Measurements from ENCODE around the gene MUC5B. TPM values are rescaled to one million over a fixed set of nuclear protein-coding genes. Genes with fewer than 3 reads are reported as not detected.
"Not testable (repeated sequence)": the region's sequence is repeated elsewhere in the genome, so short reads cannot be mapped to it uniquely, and the experiment has no call there.

The MUC5B gene
- under 1 TPM in 2 of 3 donors, not detected in 1; 0.13 to 0.37 TPM for polyA plus RNA-seq

DNA sequence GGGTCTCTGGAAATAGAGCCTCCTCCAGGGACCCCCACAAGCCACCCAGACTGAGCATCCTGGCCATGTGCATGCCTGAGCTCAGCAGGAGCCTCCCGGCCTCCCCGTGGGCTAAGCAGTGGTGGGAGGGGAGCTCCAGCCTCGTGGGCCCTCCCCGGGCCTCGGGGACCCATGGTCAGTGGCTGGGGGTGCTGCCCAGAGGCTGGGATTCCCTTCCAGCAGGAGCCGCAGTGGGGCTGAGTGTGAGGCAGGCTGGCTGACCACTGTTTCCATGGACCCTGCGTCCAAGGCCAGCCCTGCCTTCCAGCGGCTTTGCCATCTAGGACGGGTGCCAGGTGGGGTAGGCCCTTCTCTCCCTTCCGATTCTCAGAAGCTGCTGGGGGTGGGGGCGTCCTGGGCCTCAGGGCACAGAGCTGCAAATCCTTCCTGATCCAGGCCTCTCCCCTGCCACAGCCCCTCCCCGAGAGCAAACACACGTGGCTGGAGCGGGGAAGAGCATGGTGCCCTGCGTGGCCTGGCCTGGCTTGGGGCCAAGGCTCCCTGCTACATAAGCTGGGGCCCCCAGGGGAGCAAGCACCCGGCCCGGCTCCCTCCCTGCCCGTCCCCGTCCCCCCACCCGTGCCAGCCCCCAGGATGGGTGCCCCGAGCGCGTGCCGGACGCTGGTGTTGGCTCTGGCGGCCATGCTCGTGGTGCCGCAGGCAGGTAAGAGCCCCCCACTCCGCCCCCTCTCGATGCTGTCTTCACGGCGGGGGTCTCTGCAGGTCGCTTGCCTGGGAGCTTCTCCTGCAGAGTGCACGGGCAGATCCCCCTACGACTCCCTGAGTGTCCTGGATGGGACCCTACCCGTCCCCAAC lies at the start of gene MUC5B:
TSS of gene MUC5B (plus strand) at position 576 of the 855 bp plus-strand sequence. CDS start at position 634, 58 bp downstream.
- WGBS, 3 donors = 56 to 70% (median 62%) methylated on average over 31 to 36 of the region's 36 CpGs
- no peak within 1 kb of the TSS for H3K27ac ChIP-seq (ENCODE audit: low read depth, low read length)

- WGBS, 3 donors = 84 to 92% (median 90%) methylated on average over 2 to 3 of the region's 3 CpGs
- not testable (repeated sequence) for H3K27ac ChIP-seq (ENCODE audit: low read depth, low read length)
These were observed 49.5 kb upstream of the MUC5B start for GRCh38 chr11:1173396-1173795.

DNA sequence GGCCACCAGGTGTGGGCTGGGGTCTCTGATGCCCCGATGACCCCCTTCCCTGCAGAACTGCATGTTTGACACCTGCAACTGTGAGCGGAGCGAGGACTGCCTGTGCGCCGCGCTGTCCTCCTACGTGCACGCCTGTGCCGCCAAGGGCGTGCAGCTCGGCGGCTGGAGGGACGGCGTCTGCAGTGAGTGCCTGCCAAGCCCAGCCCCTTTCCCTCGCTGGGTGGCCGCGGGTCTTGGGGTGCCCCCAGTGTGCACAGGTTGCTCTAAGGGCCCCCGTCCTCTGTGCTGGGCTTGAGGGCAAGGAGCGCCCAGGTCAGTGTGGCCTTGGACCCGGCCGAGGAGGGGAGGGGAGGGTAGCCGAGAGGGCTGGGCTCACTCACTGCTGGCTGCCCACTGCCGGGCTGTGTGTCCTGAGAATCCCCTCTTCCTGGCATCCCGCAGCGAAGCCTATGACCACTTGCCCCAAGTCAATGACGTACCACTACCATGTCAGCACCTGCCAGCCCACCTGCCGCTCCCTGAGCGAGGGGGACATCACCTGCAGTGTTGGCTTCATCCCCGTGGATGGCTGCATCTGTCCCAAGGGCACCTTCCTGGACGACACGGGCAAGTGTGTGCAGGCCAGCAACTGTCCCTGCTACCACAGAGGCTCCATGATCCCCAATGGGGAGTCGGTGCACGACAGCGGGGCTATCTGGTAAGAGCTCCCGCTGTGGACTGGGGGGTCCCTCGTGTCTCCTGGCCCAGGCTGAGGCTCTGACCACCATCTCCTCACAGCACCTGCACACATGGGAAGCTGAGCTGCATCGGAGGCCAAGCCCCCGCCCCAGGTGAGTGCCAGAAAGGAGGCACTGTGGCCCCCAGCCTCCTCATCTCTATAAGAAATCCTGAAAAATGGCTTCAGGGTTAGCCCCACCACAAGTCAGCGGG lies 48.2 kb upstream of the MUC5B start:
- WGBS, 3 donors = 85 to 93% (median 90%) methylated on average over 35 to 39 of the region's 39 CpGs
- no peak overlapping the region for H3K27ac ChIP-seq (ENCODE audit: low read depth, low read length)

- H3K27ac ChIP-seq (ENCODE audit: low read depth, low read length) = no peak overlapping the region
- whole genome bisulfite sequencing, 3 donors = 79 to 91% (median 91%) methylated on average over 22 of the region's 22 CpGs
These were observed 47.2 kb upstream of the MUC5B start for GRCh38 chr11:1175461-1176223.

GRCh38 chr11:1176224-1177019 lies 46.4 kb upstream of the MUC5B start:
- no peak overlapping the region for H3K27ac ChIP-seq (ENCODE audit: low read depth, low read length)
- 70 to 92% (median 91%) methylated on average over 31 to 32 of the region's 32 CpGs for WGBS, 3 donors

GRCh38 chr11:1177020-1177770 lies 45.7 kb upstream of the MUC5B start:
- 82 to 88% (median 88%) methylated on average over 31 to 34 of the region's 34 CpGs for WGBS, 3 donors
- no peak overlapping the region for H3K27ac ChIP-seq (ENCODE audit: low read depth, low read length)

GRCh38 chr11:1177771-1178090 lies 45.1 kb upstream of the MUC5B start:
- H3K27ac ChIP-seq (ENCODE audit: low read depth, low read length) = no peak overlapping the region
- WGBS, 3 donors = 74 to 90% (median 90%) methylated on average over 10 to 12 of the region's 12 CpGs

DNA sequence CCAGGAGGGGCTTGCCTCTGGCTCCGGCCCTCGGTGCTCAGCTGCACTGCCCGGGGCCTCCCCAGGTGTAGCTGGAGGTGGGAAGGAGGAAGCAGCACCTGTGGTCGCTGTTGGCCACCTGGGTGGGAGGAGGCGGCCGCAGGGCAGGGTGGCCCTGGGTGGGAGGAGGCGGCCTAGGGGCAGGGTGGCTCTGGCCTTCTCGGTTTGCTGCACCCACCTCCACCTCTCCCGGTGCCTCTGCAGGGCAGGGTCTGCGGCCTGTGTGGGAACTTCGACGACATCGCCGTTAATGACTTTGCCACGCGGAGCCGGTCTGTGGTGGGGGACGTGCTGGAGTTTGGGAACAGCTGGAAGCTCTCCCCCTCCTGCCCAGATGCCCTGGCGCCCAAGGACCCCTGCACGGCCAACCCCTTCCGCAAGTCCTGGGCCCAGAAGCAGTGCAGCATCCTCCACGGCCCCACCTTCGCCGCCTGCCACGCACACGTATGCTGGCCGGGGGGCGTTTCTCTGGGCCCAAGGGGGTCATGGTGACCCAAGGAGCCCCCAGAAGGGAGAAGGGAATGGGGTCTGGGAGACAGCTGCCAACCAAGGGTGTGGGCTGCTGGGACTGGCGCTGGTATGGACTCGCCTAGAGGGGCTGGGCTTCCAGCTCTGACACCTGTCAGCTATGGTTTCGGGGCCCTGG lies 44.5 kb upstream of the MUC5B start:
- WGBS, 3 donors = 79 to 82% (median 82%) methylated on average over 30 to 31 of the region's 31 CpGs
- H3K27ac ChIP-seq (ENCODE audit: low read depth, low read length) = no peak overlapping the region

GRCh38 chr11:1178906-1179305 lies 44.0 kb upstream of the MUC5B start:
- WGBS, 3 donors = 85 to 93% (median 89%) methylated on average over 26 to 29 of the region's 29 CpGs
- no peak overlapping the region for H3K27ac ChIP-seq (ENCODE audit: low read depth, low read length)

DNA sequence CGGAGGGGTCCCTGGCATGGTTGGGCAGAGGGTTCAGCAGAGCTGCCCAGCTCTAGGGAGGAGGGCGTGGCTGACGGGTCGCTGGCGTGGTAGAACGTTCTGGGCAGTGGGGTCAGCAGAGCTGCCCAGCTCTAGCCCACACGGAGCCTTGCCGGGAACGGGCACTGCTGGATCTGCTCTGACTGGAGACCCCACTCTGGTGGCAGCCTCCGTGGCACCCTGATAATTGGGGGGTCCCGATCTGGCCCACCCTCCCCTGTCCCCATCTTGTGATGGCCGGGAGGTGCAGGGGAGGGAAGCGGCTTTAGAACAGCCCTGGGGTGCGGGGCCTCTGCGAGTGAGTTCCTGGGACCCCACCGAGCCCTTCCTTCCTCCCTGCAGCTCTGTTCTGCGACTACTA lies 43.2 kb upstream of the MUC5B start:
- WGBS, 3 donors = 79 to 88% (median 83%) methylated on average over 13 to 17 of the region's 17 CpGs
- H3K27ac ChIP-seq (ENCODE audit: low read depth, low read length) = no peak overlapping the region

DNA sequence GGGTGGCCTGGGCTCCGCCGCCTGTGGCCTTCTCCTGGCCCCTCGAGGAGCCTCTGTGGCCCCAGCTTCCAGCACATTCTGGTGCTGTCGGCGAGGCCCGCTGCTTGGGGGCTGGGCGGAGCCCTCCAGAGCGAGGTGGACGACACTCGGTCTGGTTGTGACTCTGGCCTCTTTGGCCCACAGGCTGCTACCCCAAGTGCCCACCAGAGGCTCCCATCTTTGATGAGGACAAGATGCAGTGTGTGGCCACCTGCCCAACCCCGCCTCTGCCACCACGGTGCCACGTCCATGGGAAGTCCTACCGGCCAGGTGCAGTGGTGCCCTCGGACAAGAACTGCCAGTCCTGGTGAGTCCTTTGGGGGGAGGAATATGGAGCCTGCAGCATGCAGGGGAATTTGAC lies 42.7 kb upstream of the MUC5B start:
- no peak overlapping the region for H3K27ac ChIP-seq (ENCODE audit: low read depth, low read length)
- WGBS, 3 donors = 68 to 82% (median 76%) methylated on average over 15 of the region's 15 CpGs

GRCh38 chr11:1180947-1181391 lies 41.9 kb upstream of the MUC5B start:
- no peak overlapping the region for H3K27ac ChIP-seq (ENCODE audit: low read depth, low read length)
- WGBS, 3 donors = 88 to 89% (median 88%) methylated on average over 29 of the region's 29 CpGs

GRCh38 chr11:1181420-1181819 lies 41.4 kb upstream of the MUC5B start:
- WGBS, 3 donors = 71 to 86% (median 82%) methylated on average over 10 of the region's 10 CpGs
- H3K27ac ChIP-seq (ENCODE audit: low read depth, low read length) = no peak overlapping the region

GRCh38 chr11:1181853-1182535 lies 40.9 kb upstream of the MUC5B start:
- 76 to 86% (median 79%) methylated on average over 40 to 41 of the region's 41 CpGs for WGBS, 3 donors
- no peak overlapping the region for H3K27ac ChIP-seq (ENCODE audit: low read depth, low read length)

GRCh38 chr11:1184139-1184538 lies 38.7 kb upstream of the MUC5B start:
- H3K27ac ChIP-seq (ENCODE audit: low read depth, low read length) = not testable (repeated sequence)
- 89 to 95% (median 94%) methylated on average over 13 to 18 of the region's 22 CpGs for WGBS, 3 donors
